A549 (cell line): ENCODE data around the gene FBN2. TPM values are rescaled to one million over a fixed set of nuclear protein-coding genes. Genes with fewer than 3 reads are reported as not detected.

ENCODE experiments used
- ATAC-seq, 2 experiments: fragments of 200-7000 bp in 1 of 2; fragments of >200 bp in 1 of 2; cut with Nextera tagmentation in 1 of 2; cut with Tn5 transposase in 1 of 2; 3 replicates each; pipeline versions ENCODE4 v1.8.0 to v1.9.1; 2018 to 2020; ENCODE audit warnings: mild to moderate bottlenecking in 1 of 2, moderate library complexity in 1 of 2
- CTCF ChIA-PET: fragments of 300-600 bp; sonication (Branson Sonifier 250); formaldehyde crosslinking; extraction: SDS; loops from one replicate; lab custom pipeline; 2021; ENCODE audit warnings: antibody characterized with exemption, inconsistent platforms; lab: Yijun Ruan, JAX
- POLR2A ChIA-PET: fragments of 350-600 bp; formaldehyde crosslinking; extraction: SDS; loops from one replicate; lab custom pipeline; 2021; ENCODE audit warnings: antibody characterized with exemption, inconsistent platforms; lab: Yijun Ruan, JAX
- DNase-seq, 2 experiments: peaks; one replicate each; pipeline versions ENCODE4 v3.0.0 to v3.0.0-alpha.2; 2011 to 2016; ENCODE audit warnings: low read depth in 1 of 2, low spot score in 1 of 2
- FAIRE-seq: peaks from 2 replicates; lab custom pipeline; 2011; peaks lifted over from hg19 to GRCh38; lab: Jason Lieb, UNC
- H3K27ac ChIP-seq, 2 experiments: fragments of >200 bp; sonication (Bioruptor Twin); formaldehyde crosslinking; 3 replicates each; pipeline ENCODE4 v1.5.1; 2016 to 2017
- H3K4me1 ChIP-seq: fragments of >200 bp; sonication (Bioruptor Twin); formaldehyde crosslinking; 3 replicates; pipeline ENCODE4 v1.6.1; 2016
- H3K4me2 ChIP-seq: fragments of >200 bp; sonication (Bioruptor Twin); formaldehyde crosslinking; 3 replicates; pipeline ENCODE4 v1.6.1; 2016
- H3K4me3 ChIP-seq: fragments of >200 bp; sonication (Bioruptor Twin); formaldehyde crosslinking; 3 replicates; pipeline ENCODE4 v1.5.1; 2016
- H3K9me3 ChIP-seq: fragments of >200 bp; sonication (Bioruptor Twin); formaldehyde crosslinking; 3 replicates; pipeline ENCODE4 v1.6.1; 2016
- ATOH8 ChIP-seq: fragments of 250-450 bp; sonication (Bioruptor Pico); IDR thresholded peaks from 2 replicates; pipeline ENCODE4 v1.5.0; 2020; ENCODE audit warnings: low read depth, mild to moderate bottlenecking, moderate library complexity
- CHD4 ChIP-seq: fragments of 200-600 bp; sonication (generic); IDR thresholded peaks from 2 replicates; pipeline ENCODE4 v1.6.1; 2016; ENCODE audit warnings: antibody characterized with exemption, mild to moderate bottlenecking, borderline replicate concordance
- E2F6 ChIP-seq: IDR thresholded peaks from 2 replicates; pipeline ENCODE4 v1.6.1; 2012; ENCODE audit warnings: low read depth, borderline replicate concordance
- EHMT2 ChIP-seq: fragments of 200-600 bp; sonication (generic); IDR thresholded peaks from 2 replicates; pipeline ENCODE4 v1.6.1; 2016; ENCODE audit warnings: antibody characterized with exemption, low read depth, mild to moderate bottlenecking, moderate library complexity
- FOSB ChIP-seq: fragments of 250-450 bp; sonication (Bioruptor Pico); IDR thresholded peaks from 2 replicates; pipeline ENCODE4 v1.5.0; 2020; ENCODE audit warnings: mild to moderate bottlenecking, moderate library complexity
- FOSL2 ChIP-seq, 2 experiments: fragments of 450-650 bp in 1 of 2; fragments of >200 bp in 1 of 2; sonication (Bioruptor Twin) in 1 of 2; formaldehyde crosslinking; IDR thresholded peaks; 2 replicates each; pipeline versions ENCODE4 v1.5.0 to v1.6.1; 2016 to 2020; ENCODE audit warnings: mild to moderate bottlenecking in 1 of 2, moderate library complexity in 1 of 2
- HOXB5 ChIP-seq: fragments of 250-450 bp; sonication (Bioruptor Pico); IDR thresholded peaks from 2 replicates; pipeline ENCODE4 v1.5.0; 2020; ENCODE audit warnings: mild to moderate bottlenecking, moderate library complexity
- JUN ChIP-seq, 2 experiments: fragments of >200 bp; sonication (Bioruptor Twin); formaldehyde crosslinking; IDR thresholded peaks; 2 replicates in 1 of 2; 3 replicates in 1 of 2; pipeline ENCODE4 v1.6.1; 2016 to 2017
- JUNB ChIP-seq: fragments of >200 bp; sonication (Bioruptor Twin); formaldehyde crosslinking; IDR thresholded peaks from 2 replicates; pipeline ENCODE4 v1.6.1; 2016
- KDM5A ChIP-seq: fragments of 200-600 bp; sonication (generic); IDR thresholded peaks from 2 replicates; pipeline ENCODE4 v1.6.1; 2016; ENCODE audit warnings: antibody characterized with exemption, mild to moderate bottlenecking
- MAX ChIP-seq: IDR thresholded peaks from 2 replicates; pipeline ENCODE4 v1.6.1; 2012
- MYC ChIP-seq: IDR thresholded peaks from 2 replicates; pipeline ENCODE4 v1.6.1; 2012; ENCODE audit warnings: mild to moderate bottlenecking, inconsistent platforms, low read length, improper control_type of control experiment, borderline replicate concordance
- NR3C1 ChIP-seq: fragments of >200 bp; sonication (Bioruptor Twin); formaldehyde crosslinking; IDR thresholded peaks from 3 replicates; pipeline ENCODE4 v1.6.1; 2017
- PBX3 ChIP-seq: IDR thresholded peaks from 2 replicates; pipeline ENCODE4 v1.6.1; 2012
- PHF8 ChIP-seq: fragments of 200-600 bp; sonication (generic); IDR thresholded peaks from 2 replicates; pipeline ENCODE4 v1.6.1; 2016; ENCODE audit warnings: low read depth, mild to moderate bottlenecking, antibody characterized with exemption, moderate library complexity, borderline replicate concordance
- RAD21 ChIP-seq, 2 experiments: fragments of >200 bp in 1 of 2; sonication (Bioruptor Twin) in 1 of 2; formaldehyde crosslinking in 1 of 2; IDR thresholded peaks in 1 of 2; conservative IDR thresholded peaks in 1 of 2; 2 replicates in 1 of 2; 3 replicates in 1 of 2; pipeline ENCODE4 v1.6.1; 2012 to 2018; ENCODE audit warnings: inconsistent platforms in 1 of 2
- SREBF2 ChIP-seq: fragments of 450-650 bp; IDR thresholded peaks from 2 replicates; pipeline ENCODE4 v1.6.1; 2014; ENCODE audit warnings: mild to moderate bottlenecking, moderate library complexity
- ZFP36 ChIP-seq: fragments of 450-650 bp; IDR thresholded peaks from 2 replicates; pipeline ENCODE4 v1.6.1; 2014; ENCODE audit warnings: borderline replicate concordance; ENCODE audit not compliant: partially characterized antibody
- WGBS: methylation state at CpG from one replicate; pipeline ENCODE4 v1.1.6; 2017; ENCODE audit errors: missing lambda C conversion rate; 5-methylcytosine and 5-hydroxymethylcytosine counted together
- polyA plus RNA-seq, 4 experiments: library from polyadenylated mRNA; depleted of rRNA in 3 of 4; stranded (reverse); fragments of >200 nt; fragmentation: RNase III in 1 of 4; extraction: RNeasy Plus Mini Kit Qiagen cat#74134 plus additional on column Dnase treatment in 1 of 4; gene quantifications; 2 replicates in 3 of 4; 3 replicates in 1 of 4; pipeline ENCODE4 v1.2.3, GENCODE V29; 2011 to 2017
- TF ChIP-seq, protein P1 (sequence below): fragments of 450-650 bp; IDR thresholded peaks from 2 replicates; pipeline ENCODE4 v1.6.1; 2014; ENCODE audit warnings: antibody characterized with exemption
- TF ChIP-seq, protein P2 (sequence below): fragments of 250-450 bp; sonication (Bioruptor Pico); IDR thresholded peaks from 2 replicates; pipeline ENCODE4 v1.5.0; 2021; ENCODE audit warnings: mild to moderate bottlenecking, moderate library complexity, borderline replicate concordance
- TF ChIP-seq, protein P3 (sequence below): fragments of >200 bp; sonication (Bioruptor Twin); formaldehyde crosslinking; IDR thresholded peaks from 3 replicates; pipeline ENCODE4 v1.5.1; 2016

Gene FBN2
- polyA plus RNA-seq, 2 of the 4 experiments (the other 2 are of a cell fraction) = 22.2 to 22.7 TPM

GRCh38 chr5:128413356-128413755, 124.7 kb downstream of the FBN2 start:
- 0 out of 3 replicates have a peak, but pooled peaks cover 5% of the 10 kb centered on the region for H3K4me1 ChIP-seq
- no peak for ATAC-seq
- TF ChIP-seq MYC (no peak), PBX3 (no peak), CHD4 (no peak), KDM5A (no peak), NR3C1 (no peak), PHF8 (no peak), JUNB (no peak), JUN (IDR thresholded peaks at IDR 0.05) (no peak), FOSB (CRISPR knock-in tag) (no peak), E2F6 (no peak)
- TF ChIP-seq, protein P1, sequence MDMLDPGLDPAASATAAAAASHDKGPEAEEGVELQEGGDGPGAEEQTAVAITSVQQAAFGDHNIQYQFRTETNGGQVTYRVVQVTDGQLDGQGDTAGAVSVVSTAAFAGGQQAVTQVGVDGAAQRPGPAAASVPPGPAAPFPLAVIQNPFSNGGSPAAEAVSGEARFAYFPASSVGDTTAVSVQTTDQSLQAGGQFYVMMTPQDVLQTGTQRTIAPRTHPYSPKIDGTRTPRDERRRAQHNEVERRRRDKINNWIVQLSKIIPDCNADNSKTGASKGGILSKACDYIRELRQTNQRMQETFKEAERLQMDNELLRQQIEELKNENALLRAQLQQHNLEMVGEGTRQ = no peak
- TF ChIP-seq, protein P2, sequence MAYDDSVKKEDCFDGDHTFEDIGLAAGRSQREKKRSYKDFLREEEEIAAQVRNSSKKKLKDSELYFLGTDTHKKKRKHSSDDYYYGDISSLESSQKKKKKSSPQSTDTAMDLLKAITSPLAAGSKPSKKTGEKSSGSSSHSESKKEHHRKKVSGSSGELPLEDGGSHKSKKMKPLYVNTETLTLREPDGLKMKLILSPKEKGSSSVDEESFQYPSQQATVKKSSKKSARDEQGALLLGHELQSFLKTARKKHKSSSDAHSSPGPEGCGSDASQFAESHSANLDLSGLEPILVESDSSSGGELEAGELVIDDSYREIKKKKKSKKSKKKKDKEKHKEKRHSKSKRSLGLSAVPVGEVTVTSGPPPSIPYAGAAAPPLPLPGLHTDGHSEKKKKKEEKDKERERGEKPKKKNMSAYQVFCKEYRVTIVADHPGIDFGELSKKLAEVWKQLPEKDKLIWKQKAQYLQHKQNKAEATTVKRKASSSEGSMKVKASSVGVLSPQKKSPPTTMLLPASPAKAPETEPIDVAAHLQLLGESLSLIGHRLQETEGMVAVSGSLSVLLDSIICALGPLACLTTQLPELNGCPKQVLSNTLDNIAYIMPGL = no peak
- TF ChIP-seq, protein P3, sequence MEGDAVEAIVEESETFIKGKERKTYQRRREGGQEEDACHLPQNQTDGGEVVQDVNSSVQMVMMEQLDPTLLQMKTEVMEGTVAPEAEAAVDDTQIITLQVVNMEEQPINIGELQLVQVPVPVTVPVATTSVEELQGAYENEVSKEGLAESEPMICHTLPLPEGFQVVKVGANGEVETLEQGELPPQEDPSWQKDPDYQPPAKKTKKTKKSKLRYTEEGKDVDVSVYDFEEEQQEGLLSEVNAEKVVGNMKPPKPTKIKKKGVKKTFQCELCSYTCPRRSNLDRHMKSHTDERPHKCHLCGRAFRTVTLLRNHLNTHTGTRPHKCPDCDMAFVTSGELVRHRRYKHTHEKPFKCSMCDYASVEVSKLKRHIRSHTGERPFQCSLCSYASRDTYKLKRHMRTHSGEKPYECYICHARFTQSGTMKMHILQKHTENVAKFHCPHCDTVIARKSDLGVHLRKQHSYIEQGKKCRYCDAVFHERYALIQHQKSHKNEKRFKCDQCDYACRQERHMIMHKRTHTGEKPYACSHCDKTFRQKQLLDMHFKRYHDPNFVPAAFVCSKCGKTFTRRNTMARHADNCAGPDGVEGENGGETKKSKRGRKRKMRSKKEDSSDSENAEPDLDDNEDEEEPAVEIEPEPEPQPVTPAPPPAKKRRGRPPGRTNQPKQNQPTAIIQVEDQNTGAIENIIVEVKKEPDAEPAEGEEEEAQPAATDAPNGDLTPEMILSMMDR = no peak
- TF ChIP-seq, all 56 proteins: peak for 0
- Histone ChIP-seq H3K27ac (no peak overlapping the region), H3K9me3 (peaks cover 10% of the 10 kb centered on the region; the same call in 2 of the 3 replicates), H3K4me2 (no peak overlapping the region), H3K4me3 (no peak overlapping the region)
- CTCF ChIA-PET = no interaction called here
- no peak for FAIRE-seq
- POLR2A ChIA-PET = no interaction called here
- no peak for DNase-seq
- 58% methylated on average over 2 of the region's 2 CpGs for WGBS

- ATAC-seq (no peak), FAIRE-seq (peak; percentile 13), DNase-seq (no peak)
- 52% methylated on average over 1 of the region's 1 CpG for WGBS
- H3K4me2 ChIP-seq = no peak overlapping the region
- H3K9me3 ChIP-seq = peaks cover 10% of the 10 kb centered on the region; the same call in 2 of the 3 replicates
- POLR2A ChIA-PET = no interaction called here
- no peak overlapping the region for H3K4me3 ChIP-seq
- no peak overlapping the region for H3K27ac ChIP-seq
- TF ChIP-seq ZFP36 (no peak), HOXB5 (CRISPR knock-in tag) (no peak), PBX3 (no peak), RAD21 (conservative IDR thresholded peaks at IDR 0.05 in 1 of 2, IDR thresholded peaks at IDR 0.05 in 1 of 2) (no peak), ATOH8 (no peak), MAX (no peak), EHMT2 (no peak), KDM5A (no peak), NR3C1 (no peak), FOSL2 (IDR thresholded peaks at IDR 0.05) (no peak), FOSL2 (CRISPR knock-in tag; IDR thresholded peaks at IDR 0.05) (no peak), SREBF2 (no peak)
- 0 out of 3 replicates have a peak, but pooled peaks cover 5% of the 10 kb centered on the region for H3K4me1 ChIP-seq
- CTCF ChIA-PET = no interaction called here
These were observed 125.7 kb downstream of the FBN2 start for GRCh38 chr5:128412145-128412930.
